GM18873 (cell line): ENCODE data around the gene KLHL12.
"Not testable (repeated sequence)": the region's sequence is repeated elsewhere in the genome, so short reads cannot be mapped to it uniquely, and the experiment has no call there.

ENCODE experiments used
- ATAC-seq: cut with Tn5 transposase; IDR thresholded peaks from one replicate; pipeline ENCODE4 v1.9.1; 2021; ENCODE audit warnings: mild to moderate bottlenecking, moderate library complexity, moderate number of reproducible peaks; ENCODE audit not compliant: unreplicated experiment, low FRiP score

KLHL12 gene

DNA sequence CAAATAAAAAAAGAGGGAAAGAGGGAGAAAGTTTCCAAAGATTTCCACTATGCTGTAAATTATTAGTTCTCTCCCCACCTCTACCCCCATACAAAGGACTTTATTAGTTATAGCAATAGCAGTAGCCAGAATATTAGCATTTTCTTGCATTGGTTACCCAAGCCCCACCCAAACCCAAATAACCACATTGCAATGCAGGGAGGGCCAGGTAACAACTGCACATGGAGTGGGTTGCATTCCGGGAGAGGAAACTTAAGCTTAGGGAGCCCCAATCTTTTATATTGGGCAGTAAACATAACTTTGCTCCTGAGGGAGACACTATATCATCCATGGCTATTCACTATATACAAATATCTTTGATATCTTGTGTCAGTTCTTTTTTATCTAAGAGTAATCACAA, 25.1 kb upstream of the KLHL12 start:
- no peak for ATAC-seq

DNA sequence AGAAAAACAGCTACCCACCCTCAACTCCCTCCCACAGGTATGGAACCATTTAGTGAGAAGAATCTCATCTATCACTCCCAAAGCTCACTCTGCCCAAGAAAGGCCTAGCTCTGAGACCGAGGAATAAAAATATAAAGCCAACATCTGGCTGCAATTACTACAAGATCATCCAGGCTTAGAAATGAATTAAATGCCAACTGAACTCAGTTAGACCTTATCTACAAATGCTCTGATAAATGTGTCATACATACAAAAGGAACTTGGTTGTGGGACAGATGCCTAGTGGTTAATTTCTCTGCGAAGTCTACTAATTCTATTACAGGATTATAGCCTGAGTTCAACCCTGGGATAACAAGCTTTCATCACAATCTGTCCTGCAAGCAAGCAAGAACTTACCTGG, 24.4 kb upstream of the KLHL12 start:
- ATAC-seq: no peak

DNA sequence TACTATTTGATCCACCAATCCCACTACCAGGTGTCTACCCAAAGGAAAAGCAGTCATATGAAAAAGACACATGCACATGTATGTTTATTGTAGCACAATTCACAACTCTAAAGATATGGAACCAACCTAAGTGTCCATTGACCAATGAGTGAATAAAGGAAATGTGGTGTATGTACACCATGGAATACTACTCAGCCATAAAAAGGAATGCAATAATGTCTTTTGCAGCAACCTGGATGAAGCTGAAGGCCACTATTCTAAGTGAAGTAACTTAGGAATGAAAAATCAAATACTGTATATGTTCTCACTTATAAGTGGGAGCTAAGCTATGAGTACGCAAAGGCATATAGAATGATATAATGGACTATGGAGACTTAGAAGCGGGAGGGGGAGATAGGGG, 18.4 kb upstream of the KLHL12 start:
- ATAC-seq: no peak

DNA sequence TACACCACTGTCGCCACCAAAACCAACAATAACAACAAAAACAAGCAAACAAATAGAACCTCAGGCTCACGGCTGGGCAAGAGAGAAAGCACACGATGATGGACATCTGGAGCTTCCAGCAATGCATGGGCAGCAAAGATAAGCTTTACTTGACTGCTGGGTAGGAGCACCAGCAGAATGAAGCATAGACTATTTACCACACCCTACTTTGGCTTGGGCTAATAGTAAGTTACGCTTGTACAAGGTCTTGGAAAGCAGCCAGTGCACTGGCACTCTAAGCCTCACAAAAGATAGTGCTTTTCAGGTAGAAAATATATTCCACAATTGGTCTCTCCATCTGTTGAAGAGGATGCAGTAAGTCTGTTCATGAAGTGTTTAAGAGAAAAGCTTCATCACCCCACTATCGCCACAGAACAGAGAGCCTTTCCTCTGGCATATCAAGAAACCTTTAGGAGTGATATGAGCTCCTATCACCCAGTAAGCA, 17.4 kb upstream of the KLHL12 start:
- no peak for ATAC-seq

DNA sequence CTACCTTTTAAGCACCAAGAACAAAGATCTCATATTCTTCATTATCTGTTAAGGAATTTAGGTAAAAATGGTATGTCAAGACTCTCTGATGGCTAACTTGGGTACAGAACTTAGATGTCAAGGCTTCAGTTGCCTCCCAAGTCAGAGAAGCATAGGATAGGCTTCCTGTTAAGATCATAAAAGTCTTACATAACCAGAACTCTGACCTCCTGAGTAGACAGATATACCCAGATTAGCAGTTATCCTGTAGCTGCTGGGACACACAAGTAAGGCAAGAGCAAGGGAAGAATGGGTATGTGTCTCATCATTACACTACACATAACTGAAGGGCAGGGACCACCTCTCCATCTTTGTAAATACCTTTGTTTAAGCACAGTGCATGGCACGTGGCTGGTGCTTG, 15.4 kb upstream of the KLHL12 start:
- no peak for ATAC-seq

DNA sequence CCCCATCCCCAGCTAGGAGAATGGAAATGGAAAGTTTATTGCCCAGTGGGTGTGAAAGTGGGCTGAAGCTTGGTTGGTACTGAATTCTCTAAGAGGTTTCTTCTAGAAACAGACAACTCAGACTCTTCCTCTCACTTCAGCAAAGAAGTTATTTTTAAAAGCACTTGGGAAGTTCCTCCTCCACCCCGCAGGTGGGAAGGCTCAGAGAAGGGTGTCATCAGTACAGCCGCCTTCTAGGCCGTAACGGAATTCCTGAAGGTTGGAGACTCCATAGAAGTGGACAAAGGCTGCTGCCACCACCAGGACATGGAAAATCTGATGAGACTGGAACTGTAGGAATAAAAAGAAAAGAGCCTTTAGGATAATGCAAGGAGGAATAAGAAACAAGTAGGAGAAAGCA, 14.3 kb upstream of the KLHL12 start:
- no peak for ATAC-seq

DNA sequence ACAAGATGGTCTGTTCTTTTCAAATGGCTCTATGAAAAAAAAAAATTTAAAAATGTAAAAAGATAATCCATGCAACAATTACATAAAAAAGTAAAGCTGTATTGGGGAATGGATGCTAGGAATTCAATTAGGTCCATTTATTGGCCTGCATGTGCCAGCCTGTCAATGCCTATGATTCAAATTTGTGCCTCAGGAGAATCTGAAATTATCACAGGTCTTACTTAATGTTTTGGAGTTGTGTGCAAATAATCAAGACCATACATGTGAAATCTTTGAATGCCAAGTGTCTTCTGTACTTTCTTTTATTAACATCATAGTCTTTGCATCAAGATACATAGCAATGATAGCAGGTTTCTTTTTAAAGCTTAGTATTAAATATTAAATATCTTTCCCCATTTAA, 13.5 kb upstream of the KLHL12 start:
- ATAC-seq: no peak

DNA sequence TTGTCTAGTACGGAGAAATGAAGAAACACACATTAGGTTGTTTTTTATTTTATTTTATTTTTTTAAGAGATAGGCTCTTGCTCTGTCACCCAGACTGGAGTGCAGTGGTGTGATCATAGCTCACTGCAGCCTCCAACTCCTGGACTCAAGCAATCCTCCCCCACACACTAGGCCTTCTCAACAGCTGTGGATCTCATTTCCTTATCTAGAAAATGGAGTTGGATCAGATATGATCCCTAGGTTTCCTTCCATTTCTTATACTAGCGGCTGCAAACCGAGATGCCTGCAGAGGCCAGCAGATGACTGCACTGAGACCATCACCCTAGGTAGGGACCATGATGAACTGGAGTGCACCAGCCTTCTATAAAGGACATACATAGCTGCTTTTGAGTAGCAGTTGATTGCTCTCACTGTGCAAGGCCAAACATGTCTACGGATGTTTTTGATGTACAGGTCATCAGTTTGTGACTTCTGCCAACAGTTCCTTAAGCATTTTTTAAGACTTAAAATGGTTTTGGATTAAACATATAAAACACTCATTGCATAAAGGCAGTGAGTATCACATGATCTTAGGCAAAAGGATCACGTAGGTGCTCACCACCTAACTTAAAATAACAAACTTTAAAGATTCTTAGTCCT, 11.4 kb upstream of the KLHL12 start:
- ATAC-seq: no peak

DNA sequence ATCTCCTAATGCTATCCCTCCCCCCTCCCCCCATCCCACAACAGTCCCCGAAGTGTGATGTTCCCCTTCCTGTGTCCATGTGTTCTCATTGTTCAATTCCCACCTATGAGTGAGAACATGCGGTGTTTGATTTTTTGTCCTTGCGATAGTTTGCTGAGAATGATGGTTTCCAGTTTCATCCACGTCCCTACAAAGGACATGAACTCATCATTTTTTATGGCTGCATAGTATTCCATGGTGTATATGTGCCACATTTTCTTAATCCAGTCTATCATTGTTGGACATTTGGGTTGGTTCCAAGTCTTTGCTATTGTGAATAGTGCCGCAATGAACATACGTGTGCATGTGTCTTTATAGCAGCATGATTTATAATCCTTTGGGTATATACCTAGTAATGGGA, 9.4 kb upstream of the KLHL12 start:
- ATAC-seq: not testable (repeated sequence)

DNA sequence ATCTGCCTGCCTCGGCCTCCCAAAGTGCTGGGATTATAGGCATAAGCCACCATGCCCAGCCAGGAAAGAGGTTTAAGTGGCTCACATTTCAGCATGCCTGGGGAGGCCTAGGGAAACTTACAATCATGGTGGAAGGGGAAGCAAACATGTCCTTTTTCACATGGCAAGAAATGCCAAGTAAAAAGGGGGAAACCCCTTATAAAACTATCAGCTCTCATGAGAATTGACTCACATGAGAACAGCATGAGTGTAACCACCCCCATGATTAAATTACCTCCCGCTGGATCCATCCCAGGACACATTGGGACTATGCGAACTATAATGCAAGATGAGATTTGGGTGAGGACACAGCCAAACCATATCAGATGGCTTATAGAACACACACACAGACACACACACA, 8.8 kb upstream of the KLHL12 start:
- no peak for ATAC-seq

DNA sequence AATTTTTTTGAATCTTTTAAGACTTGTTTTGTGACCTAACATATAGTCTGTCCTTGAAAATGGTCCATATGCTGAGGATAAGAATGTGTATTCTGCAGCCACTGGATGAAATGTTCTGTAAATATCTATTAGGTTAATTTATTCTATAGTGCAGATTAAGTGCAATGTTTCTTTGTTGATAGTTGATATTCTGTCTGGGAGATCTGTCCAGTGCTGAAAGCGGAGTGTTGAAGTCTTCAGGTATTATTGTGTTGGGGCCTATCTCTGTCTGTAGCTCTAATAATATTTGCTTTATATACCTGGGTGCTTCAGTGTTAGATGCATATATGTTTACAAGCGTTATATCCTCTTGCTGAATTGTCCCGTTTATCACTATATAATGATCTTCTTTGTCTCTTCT, 7.7 kb upstream of the KLHL12 start:
- no peak for ATAC-seq

DNA sequence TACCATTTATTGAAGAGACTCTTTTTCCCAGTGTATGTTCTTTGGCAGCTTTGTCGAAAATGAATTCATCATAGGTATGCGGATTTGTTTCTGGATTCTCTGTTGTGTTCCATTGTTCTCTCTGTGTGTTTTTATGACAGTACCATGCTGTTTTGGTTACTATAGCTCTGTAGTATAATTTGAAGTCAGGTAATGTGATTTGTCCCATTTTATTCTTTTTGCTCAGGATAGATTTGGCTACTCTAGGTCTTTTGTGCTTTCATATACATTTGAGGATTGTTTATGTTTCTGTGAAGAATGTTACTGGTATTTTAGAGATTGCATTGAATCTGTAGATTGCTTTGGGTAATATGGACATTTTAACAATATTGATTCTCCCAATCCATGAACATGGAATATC, 5.4 kb upstream of the KLHL12 start:
- ATAC-seq: no peak

DNA sequence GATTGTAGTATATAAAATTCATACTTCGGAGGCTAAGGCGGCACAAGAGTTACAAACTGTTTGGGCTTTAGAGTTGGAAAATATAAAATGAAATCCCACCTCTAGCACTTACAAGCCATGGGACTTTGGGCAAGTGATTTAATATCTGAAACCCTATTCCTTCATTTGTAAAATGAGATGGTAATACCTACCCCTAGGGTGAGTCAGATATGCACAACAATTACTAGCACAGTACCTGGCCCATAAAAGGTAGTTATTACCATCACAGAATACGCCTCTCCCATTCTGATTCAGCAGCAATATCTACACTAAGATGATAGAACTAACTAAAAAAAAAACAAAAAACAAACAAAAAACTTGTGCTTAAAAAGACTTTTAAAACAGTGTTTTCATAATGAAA, 3.5 kb downstream of the KLHL12 start:
- ATAC-seq: no peak

DNA sequence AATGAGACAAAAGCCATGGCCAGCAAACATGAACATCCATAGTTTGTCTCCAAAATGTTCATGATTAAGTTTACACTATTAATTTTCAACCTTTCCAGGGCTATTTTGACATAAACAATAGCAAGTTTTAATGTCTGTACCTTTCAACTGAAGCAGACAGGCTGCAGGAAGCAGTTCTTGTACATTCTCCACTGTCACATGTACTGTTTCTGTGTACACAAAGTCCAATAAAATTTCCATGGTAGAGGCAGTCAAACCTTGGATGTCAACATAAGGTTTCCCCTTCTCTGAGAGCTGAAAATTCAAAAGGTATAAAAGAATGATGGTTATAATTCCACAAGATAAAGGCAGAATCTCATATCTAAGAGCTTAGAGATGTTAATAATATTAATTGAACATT, 7.4 kb downstream of the KLHL12 start:
- ATAC-seq: no peak

DNA sequence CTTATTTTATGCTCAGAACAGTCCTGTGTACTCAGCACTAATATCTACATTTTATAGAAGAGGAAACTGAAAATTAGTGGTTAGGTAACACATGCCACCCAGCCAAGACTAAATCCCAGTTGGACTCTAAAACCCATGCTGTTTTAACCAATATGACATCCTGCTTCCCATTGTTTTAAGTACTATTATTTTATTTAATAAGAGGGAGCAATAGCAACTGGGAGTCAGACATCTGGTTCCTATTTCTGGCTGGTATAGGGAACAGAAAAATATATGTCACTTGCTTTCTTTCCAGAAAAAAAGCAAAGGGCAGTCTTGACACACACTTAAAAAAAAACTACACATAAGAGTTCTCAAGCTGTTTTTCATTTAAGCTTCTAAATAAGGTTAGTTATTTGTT, 11.9 kb downstream of the KLHL12 start:
- no peak for ATAC-seq

DNA sequence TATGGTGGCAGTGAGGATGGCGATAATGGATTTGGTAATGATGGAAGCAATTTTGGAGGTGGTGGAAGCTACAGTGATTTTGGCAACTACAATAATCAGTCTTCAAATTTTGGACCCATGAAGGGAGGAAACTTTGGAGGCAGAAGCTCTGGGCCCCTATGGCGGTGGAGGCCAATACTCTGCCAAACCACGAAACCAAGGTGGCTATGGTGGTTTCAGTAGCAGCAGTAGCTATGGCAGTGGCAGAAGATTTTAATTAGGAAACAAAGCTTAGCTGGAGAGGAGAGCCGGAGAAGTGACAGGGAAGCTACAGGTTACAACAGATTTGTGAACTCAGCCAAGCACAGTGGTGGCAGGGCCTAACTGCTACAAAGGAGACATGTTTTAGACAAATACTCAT, 14.6 kb downstream of the KLHL12 start:
- ATAC-seq: not testable (repeated sequence)

DNA sequence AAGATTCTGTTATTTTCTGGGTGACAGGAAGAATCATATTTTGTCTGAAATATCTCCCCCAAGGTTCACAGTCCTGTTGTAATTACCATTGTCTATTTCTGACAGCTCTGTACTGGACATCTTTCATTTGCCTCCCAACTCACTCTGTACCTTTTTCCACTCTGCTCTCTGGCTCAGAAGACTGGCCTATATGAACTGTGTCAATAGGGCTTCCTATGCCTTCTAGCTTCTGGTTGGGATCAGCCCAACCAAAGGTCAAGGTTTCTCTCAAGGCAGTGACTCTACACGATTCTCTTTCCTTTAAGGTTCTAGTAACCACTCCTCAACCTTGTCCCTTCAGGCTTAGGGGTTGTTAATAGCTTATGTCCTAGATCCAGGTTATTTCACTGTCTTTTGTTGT, 17.5 kb downstream of the KLHL12 start:
- no peak for ATAC-seq

DNA sequence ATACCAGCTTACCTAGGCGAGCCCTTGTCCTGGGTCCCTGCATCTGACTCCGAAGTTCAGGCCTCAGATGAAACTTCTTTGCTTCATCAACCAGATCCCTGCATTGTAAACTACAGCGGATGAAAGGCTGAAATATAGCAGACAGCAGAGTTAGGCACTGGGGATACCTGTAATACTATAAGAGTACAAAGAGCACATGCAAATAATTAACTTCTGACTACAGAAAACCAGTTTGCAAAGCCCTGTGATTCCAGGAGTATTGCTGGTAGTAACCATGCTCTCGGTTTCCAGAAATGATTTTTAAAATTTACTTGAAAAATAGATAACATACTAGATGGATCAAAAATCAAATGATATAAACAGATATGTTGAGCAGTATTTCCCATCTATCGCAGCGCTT, 18.0 kb downstream of the KLHL12 start:
- ATAC-seq: no peak

DNA sequence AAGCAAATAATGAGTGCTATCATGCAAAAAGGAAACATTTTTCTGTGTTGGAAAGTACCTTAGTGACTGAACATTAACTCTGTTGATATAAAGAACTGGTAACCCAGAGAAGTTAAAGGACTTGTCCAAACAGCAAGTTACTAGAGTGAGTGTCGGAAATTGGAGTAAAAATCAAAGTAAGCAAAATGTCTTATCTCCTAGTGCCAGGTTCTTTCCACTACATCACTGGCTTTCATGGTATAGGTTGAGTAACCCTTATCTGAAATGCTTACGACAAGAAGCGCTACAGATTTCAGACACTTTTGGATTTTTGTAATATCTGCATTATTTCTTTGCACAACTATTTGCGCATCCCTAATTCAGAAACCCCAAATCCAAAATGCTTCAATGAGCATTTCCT, 21.7 kb downstream of the KLHL12 start:
- no peak for ATAC-seq

DNA sequence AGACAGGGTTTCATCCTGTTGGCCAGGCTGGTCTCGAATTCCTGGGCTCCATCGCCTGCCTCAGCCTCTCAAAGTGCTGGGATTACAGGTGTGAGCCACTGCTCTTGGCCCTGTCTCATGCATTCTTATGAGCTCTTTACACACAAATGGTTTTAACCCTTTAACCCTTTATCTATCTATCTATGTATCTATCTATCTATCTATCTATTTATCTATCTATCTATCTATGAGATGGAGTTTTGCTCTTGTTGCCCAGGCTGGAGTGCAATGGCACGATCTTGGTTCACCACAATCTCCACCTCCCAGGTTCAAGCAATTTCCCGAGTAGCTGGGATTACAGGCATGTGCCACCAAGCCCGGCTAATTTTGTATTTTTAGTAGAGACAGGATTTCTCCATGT, 23.2 kb downstream of the KLHL12 start:
- not testable (repeated sequence) for ATAC-seq

DNA sequence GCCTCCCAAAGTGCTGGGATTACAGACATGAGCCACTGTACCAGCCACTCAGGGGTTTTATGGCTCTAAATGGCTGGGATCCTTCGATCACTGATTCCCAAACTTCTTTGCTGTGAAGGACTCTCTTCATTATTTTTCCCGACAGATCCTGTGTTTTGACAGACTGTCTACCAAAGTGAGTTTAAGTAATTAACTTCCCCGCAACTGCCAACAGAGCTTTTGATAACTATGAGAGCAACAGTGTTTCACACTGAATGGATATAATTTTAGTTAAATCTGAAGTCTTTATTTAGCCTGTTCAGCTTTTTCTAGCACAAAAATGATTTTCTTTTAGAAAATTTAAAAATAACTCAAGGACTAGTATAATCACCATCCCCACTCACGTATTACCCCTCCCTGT, 25.5 kb downstream of the KLHL12 start:
- ATAC-seq: no peak

DNA sequence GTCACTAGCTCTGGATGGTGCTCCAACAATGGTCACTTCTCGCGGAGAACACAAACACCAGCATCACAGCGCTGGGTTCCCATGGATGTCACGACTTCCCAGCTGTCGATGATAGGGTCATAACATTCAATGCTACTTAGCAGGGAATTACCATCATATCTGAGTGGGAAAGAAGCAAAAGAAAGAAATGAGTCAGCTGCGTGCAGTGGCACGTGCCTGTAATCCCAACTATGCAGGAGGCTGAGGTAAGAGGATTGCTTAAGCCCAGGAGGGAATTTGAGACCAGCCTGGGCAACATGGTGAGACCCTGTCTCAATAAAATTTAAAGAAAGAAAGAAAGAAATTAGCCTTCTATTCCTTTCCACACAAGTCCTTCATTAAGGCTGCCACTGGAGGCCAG, 34.5 kb downstream of the KLHL12 start:
- ATAC-seq: no peak

DNA sequence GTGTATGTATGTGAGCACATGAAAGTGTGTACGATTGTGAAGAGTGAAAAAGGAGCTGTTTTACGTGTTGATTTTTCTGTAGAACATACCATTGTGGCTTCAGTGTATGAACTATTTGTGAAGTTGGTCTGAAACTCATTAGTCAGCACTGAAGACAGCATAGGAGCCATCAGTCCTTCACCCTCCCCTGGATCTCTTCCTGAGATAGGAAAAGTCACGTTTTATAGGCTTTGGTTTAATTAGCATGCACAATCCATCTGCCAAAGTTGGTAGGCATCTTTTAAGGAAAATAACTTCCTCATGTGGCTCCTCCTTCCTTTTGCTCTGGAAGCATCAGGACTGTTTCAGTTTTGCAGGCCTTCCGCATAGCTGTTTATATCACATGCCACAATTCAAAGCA, 36.6 kb downstream of the KLHL12 start:
- no peak for ATAC-seq
